KMS-11 (cell line): Measurements from ENCODE around the gene P4HA3.

Experiments used
- H2AFZ ChIP-seq: fragments of 200-600 bp; sonication (generic); 2 replicates; pipeline ENCODE4 v1.6.1; 2016; ENCODE audit warnings: antibody characterized with exemption, mixed run types, low read depth
- H3K27ac ChIP-seq: fragments of 200-600 bp; sonication (generic); 2 replicates; pipeline ENCODE4 v1.6.1; 2016; ENCODE audit warnings: mild to moderate bottlenecking, mixed run types
- H3K27me3 ChIP-seq: fragments of 200-600 bp; sonication (generic); 2 replicates; pipeline ENCODE4 v1.6.1; 2017; ENCODE audit warnings: mild to moderate bottlenecking, low read depth, mixed run types, moderate library complexity; ENCODE audit not compliant: insufficient read depth
- H3K36me3 ChIP-seq: fragments of 200-600 bp; sonication (generic); 2 replicates; pipeline ENCODE4 v1.6.1; 2017; ENCODE audit warnings: mild to moderate bottlenecking, mixed run types; ENCODE audit not compliant: insufficient read depth
- H3K4me1 ChIP-seq: fragments of 200-600 bp; sonication (generic); 2 replicates; pipeline ENCODE4 v1.6.1; 2016; ENCODE audit warnings: mild to moderate bottlenecking, low read depth, mixed run types; ENCODE audit not compliant: poor library complexity, severe bottlenecking
- H3K4me2 ChIP-seq: fragments of 200-600 bp; sonication (generic); 2 replicates; pipeline ENCODE4 v1.7.0; 2016; ENCODE audit warnings: mild to moderate bottlenecking, mixed run types
- H3K4me3 ChIP-seq: fragments of 200-600 bp; sonication (generic); IDR thresholded peaks from 2 replicates; pipeline ENCODE4 v1.6.1; 2017; ENCODE audit warnings: low read depth, low read length, mixed read lengths; ENCODE audit not compliant: insufficient read depth
- H3K79me2 ChIP-seq: fragments of 200-600 bp; sonication (generic); 2 replicates; pipeline ENCODE4 v1.6.1; 2016; ENCODE audit warnings: low read depth, mixed run types; ENCODE audit not compliant: insufficient read depth
- H3K9ac ChIP-seq: fragments of 200-600 bp; sonication (generic); 2 replicates; pipeline ENCODE4 v1.6.1; 2016; ENCODE audit warnings: mild to moderate bottlenecking, mixed run types
- H4K20me1 ChIP-seq: fragments of 200-600 bp; sonication (generic); 2 replicates; pipeline ENCODE4 v1.6.1; 2016; ENCODE audit warnings: mild to moderate bottlenecking, mixed run types; ENCODE audit not compliant: insufficient read depth
- CTCF ChIP-seq: fragments of 200-600 bp; sonication (generic); conservative IDR thresholded peaks from 2 replicates; pipeline ENCODE4 v1.6.1; 2017; ENCODE audit warnings: low read depth, mild to moderate bottlenecking, antibody characterized with exemption, low read length, moderate library complexity, mixed read lengths

P4HA3 gene

GRCh38 chr11:74327076-74327475, 15.6 kb upstream of the P4HA3 start:
- Histone ChIP-seq H3K4me2 (no peak overlapping the region), H3K9ac (no peak overlapping the region), H3K27ac (no peak overlapping the region), H3K36me3 (no peaks in the 10 kb centered on the region), H4K20me1 (no peaks in the 10 kb centered on the region), H3K27me3 (no peaks in the 10 kb centered on the region), H3K4me3 (no peak overlapping the region), H2AFZ (no peak overlapping the region), H3K79me2 (no peaks in the 10 kb centered on the region), H3K4me1 (no peaks in the 10 kb centered on the region)
- TF ChIP-seq CTCF, result no peak

GRCh38 chr11:74326665-74327064, 15.2 kb upstream of the P4HA3 start:
- H4K20me1 ChIP-seq, result no peaks in the 10 kb centered on the region
- H3K9ac ChIP-seq, result no peak overlapping the region
- no peak overlapping the region for H3K27ac ChIP-seq
- no peaks in the 10 kb centered on the region for H3K36me3 ChIP-seq
- H3K4me3 ChIP-seq, result no peak overlapping the region
- H3K4me1 ChIP-seq, result no peaks in the 10 kb centered on the region
- no peaks in the 10 kb centered on the region for H3K27me3 ChIP-seq
- no peak for TF ChIP-seq CTCF
- H3K4me2 ChIP-seq, result no peak overlapping the region
- no peak overlapping the region for H2AFZ ChIP-seq
- H3K79me2 ChIP-seq, result no peaks in the 10 kb centered on the region

- Histone ChIP-seq H3K79me2 (no peaks in the 10 kb centered on the region), H3K27me3 (no peaks in the 10 kb centered on the region), H3K4me2 (no peak overlapping the region), H3K9ac (no peak overlapping the region), H3K4me3 (no peak overlapping the region), H3K27ac (no peak overlapping the region), H3K36me3 (no peaks in the 10 kb centered on the region), H4K20me1 (no peaks in the 10 kb centered on the region), H2AFZ (no peak overlapping the region), H3K4me1 (no peaks in the 10 kb centered on the region)
- no peak for TF ChIP-seq CTCF
Observed at GRCh38 chr11:74325649-74326645, 14.5 kb upstream of the P4HA3 start.

- no peak for TF ChIP-seq CTCF
- no peaks in the 10 kb centered on the region for H3K27me3 ChIP-seq
- no peak overlapping the region for H3K27ac ChIP-seq
- H2AFZ ChIP-seq, result no peak overlapping the region
- H4K20me1 ChIP-seq, result no peaks in the 10 kb centered on the region
- no peaks in the 10 kb centered on the region for H3K79me2 ChIP-seq
- no peaks in the 10 kb centered on the region for H3K4me1 ChIP-seq
- H3K4me3 ChIP-seq, result no peak overlapping the region
- no peak overlapping the region for H3K4me2 ChIP-seq
- H3K9ac ChIP-seq, result no peak overlapping the region
- H3K36me3 ChIP-seq, result no peaks in the 10 kb centered on the region
Observed at GRCh38 chr11:74322667-74323066, 11.2 kb upstream of the P4HA3 start.
